NCI-H1436 treated with DMSO at 0.1 percent for 48 hours (cell line): ENCODE measurements around the gene HSD11B1.

ENCODE experiments used
- DNase-seq: peaks from one replicate; lab custom pipeline; 2025; lab: John Stamatoyannopoulos, UW

Gene HSD11B1

DNA sequence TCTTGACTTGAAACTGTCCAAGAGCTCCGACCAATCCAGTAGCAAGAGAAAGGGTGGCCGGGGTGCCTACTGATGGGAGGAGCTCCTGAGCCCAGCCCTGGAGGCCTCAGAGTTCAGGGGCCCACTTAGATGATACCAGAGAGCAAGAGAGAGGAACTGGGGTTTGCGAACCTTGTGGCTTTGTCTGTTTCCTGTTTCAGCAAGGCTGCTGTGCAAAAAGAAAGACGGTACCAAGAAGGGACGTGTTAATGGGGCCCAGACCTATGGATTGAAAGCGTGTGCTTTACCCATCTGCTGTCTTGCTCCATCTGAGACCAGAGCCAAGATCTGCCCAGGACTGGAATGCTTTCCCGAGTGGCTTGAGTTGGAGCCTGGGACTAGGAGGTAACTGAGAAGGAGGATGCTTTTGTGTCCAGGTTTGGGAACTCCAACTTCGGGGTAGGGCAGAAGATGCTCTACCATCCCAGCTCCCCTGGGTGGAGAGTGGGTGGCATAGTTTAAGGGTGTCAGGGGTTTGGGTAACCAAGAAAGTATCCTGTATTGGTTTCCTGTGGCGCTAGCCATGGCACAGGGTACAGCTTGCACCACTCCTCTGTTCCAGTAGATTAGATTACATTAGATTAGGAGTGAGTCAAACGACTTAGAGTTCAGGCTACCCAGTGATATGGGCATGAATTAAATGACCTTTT lies 51.4 kb downstream of the HSD11B1 start, which contains the start of gene TRAF3IP3:
Gene TRAF3IP3 (plus strand): TSS at position 128 of the 689 bp plus-strand sequence. CDS start 3,987 bp downstream, outside the sequence.
- DNase-seq, result no peak

DNA sequence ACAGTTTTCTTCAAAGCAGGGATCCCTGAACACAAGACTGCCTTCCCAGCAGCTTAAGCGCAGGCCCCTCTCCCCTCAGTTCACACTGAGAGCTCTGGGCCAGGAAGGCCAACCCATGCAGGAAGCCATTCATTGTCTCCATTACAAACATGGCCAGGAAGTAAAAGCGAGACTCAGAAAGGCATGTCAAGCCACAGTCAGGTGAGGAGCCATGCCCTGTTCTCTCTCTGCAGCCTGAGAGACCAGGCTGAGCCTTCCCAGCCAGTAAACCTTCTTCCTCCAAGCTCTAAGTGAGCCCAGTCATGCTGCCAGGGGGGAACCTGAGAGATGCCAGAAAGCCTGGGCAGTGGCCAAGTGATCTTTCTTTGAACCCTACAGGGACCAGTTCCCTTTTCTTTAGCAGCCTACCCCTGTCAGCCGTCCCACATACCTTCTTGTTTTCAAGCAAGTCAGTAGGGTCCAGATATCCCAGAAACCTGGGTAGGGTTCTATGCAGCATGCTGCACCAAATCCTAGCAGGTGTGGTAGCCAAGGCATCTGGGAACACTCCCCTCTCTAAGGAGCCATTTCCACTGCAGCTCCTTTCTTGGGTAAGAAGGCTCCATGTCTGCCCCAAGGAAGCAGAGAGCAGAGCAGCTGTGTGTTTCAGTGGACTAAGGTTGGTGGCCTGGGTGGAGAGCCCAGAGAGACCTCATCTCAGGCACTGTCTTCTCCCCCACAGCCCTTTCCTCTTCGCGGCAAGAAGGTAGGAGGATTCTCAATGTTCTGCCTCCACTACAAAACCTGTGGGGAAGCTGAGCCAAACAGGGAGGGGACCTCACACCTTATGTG lies 52.2 kb downstream of the HSD11B1 start:
- no peak for DNase-seq

DNA sequence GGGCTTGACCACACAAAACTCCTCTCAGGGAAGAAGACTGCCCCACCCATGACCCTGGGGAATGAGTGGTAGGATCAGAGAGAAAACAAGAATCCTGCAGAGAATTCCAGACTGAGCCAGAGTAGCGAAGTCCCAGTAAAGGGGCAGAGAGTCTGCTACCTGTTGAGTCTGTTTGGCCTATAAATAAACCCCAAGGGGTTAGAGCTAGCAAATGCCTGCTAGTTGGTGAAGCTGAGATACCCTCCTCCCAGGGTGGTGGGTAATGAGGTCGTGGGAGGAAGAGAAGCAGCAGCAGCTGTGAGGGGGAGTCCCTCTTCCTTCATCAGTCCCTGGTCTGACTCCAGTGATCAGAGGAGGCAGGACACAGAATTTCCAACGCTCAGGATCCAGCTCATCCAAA lies 53.8 kb downstream of the HSD11B1 start:
- no peak for DNase-seq

DNA sequence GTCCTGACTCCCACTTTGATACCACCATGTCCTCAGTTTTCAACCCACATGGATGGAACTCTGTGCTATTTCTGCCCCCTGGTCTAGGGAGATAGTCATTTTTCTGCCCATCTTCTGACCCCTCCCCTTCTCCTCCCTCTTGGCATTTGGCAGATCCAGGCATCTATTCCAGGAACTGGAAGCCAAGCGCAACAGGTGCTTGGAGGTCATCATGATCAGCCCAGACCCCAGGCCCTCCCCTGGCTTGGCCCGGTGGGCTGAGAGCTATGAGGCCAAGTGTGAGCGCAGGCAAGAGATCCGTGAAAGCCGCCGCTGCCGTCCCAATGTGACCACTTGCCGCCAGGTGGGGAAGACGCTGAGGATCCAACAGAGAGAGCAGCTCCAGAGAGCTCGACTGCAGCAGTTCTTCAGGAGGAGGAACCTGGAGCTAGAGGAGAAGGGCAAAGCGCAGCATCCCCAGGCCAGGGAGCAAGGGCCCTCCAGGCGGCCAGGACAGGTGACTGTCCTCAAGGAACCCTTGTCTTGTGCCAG lies 55.2 kb downstream of the HSD11B1 start:
- no peak for DNase-seq

DNA sequence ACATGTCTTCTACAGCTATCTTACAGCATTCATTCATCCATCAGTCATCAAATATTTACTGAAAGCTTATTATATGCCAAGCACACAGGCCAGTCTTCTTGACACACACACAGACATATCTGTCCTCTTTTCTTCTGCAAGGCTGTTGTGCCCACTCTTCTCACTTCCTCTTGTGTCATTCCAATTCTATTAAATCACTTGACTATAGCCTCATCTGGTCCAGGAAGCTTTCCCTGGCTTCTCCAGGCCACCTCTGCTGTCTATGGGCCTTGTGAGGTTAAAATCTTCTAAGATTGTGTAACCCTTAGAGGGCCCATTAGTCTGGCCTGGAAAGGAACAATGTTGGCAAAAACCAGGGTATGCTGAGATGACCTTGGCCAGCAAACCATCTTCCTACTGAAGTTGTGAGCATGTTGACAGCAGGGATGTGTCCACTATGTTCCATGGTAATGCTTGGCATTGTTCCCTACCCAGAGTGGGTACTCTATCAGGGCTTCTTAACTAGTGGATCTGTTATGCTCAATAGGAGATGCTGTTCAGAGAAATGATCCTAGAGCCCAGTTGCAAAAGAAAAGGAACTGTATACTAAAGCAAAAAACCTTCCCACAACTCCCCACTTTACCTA lies 56.5 kb downstream of the HSD11B1 start:
- no peak for DNase-seq

DNA sequence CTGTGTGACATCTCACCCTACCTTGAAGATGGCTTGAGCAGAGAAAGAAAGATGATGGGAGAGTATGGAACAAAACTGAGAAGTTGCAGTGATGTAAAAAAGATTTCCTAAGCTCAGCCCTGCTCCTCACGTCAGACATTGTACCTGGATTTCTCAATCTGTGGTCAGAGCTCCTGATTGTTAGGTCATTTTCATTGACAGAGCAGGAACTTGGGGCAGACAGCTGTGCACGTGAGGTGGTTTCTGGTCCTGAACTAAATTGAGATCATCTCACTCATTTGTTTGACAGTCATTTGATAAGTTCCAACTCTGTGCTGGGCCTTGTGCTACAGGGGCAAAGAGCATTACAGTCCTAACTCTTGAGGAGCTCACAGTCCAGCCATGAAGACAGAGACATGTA lies 61.4 kb downstream of the HSD11B1 start:
- DNase-seq, result no peak

DNA sequence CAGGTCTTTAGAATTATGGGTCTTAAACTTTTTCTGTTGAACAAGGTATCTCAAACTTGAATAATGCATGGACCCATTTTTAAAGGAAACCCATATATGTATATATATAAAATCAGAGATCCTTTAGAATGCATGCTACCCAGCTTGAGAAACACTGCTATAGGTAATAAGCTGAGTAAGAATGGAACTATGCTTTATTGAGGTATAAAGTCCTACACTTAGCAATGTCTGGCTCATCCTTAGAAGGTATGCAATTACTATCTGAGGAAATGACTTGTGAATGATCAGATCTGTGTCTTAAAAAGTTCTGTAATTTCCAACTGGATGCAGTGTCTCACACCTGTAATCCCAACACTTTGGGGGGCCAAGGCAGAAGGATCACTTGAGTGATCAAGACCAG lies 62.5 kb downstream of the HSD11B1 start:
- DNase-seq, result no peak

DNA sequence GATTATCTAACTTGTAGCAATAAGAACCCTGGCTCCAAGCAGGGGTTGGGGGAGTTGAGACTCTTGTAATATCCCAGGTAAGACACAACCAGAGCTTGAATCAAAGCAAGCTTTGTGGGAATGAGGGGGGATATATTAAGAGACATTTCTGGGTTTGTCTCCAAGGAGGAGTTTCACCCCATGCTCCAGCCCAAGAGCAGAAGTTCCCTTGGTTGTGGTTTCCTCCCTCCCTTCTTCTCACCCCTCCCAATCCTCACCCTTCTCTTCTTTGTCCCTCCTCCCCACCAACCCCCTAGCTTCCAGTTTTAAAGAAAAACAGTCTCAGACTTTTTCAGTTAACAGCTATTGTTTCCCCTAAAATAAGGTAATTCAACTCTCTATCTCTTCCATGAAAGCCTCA lies 63.1 kb downstream of the HSD11B1 start:
- no peak for DNase-seq

DNA sequence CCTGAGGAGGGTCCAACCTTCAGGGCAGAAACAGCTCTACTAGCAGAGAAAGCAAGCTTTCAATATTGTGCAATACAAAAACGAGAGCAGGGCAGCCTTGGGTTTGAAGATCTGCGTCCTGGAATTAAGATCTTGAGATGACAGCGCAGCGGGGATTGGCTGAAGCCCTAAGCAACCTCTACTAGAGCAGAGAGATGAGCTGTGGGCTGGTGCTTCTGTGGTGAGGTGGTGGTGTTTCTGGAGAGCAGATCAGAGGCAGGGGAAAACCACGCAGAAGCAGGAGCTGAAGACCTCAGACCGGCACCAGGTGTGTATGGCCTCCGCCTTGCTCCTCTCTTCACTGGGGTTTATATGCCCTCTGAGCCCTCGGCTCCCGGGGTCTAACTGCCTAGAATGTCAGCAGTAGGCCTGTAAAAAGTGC lies 63.7 kb downstream of the HSD11B1 start:
- DNase-seq, result no peak

DNA sequence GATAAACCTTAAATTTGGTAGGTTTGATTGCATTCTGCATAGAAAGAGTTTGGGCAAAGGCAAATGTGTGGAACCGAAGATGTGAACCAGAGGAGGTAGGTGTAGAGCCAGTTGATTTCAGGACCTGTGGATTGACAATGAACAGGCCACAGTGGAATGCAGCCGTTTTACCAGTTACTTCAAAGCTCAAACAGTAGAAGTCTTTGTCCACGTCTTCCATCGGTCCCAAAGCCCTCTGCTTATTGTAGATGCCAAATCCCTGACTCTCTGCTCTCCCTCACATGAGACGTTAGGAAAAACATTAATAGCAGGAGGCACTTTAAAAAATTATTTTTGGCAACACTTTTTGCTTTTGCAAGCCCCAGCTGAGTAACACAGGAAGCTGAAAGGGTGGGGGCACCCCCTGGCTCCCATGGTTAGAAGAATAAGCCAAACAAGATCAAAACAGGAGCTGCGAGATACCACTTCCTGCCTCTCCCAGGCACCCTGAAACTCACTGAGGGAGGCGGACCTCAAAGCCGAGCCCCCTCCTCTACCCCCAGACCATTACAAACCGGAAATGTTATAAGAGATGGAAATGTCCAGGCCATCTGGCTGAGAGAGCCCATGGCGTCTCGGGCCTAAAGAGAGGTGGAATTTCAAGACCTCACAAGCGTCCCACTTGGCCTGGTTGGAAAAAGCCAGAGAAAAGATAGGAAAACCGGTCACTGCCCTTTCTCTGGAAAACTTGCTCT lies 64.7 kb downstream of the HSD11B1 start:
- DNase-seq, result no peak

DNA sequence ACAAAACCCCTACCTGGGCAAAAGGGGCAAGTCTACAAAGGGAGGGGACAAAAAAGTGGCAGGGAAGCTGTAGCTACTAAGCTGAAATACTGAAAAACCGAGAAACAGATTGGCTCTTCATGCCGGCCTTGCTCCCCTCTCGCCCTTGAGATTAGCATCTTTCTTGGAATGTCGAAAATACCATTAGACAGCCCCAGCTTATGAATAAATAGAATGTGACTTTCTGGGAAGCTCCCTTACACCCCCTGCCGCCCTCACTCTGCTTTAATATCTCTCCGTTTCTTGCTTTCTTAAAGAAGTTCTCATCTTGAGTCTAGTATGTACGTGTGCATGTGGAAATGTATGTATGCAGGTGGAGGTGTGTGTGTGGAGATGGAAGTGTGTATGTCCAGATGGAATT lies 65.3 kb downstream of the HSD11B1 start:
- no peak for DNase-seq

DNA sequence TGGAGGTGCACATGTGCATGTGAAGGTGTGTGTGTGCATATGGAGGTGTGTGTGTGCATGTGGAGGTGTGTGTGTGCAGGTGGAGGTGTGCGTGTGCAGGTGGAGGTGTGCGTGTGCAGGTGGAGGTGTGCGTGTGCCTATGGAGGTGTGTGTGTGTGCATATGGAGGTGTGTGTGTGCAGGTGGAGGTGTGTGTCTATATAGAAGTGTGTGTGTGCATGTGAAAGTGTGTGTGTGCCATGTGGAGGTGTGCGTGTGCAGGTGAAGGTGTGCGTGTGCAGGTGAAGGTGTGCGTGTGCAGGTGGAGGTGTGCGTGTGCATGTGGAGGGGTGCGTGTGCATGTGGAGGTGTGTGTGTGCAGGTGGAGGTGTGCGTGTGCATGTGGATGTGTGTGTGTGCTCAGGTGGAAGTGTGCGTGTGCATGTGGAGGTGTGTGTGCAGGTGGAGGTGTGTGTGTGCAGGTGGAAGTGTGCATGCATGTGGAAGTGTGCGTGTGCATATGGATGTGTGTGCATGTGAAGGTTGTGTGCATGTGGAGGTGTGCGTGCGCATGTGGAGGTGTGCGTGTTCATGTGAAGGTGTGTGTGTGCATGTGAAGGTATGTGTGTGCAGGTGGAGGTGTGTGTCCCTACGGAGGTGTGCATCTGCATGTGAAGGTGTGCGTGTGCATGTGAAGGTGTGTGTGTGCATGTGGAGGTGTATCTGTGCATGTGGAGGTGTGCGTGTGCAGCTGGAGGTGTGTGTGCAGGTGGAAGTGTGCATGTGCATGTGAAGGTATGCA lies 66.2 kb downstream of the HSD11B1 start:
- DNase-seq, result no peak

DNA sequence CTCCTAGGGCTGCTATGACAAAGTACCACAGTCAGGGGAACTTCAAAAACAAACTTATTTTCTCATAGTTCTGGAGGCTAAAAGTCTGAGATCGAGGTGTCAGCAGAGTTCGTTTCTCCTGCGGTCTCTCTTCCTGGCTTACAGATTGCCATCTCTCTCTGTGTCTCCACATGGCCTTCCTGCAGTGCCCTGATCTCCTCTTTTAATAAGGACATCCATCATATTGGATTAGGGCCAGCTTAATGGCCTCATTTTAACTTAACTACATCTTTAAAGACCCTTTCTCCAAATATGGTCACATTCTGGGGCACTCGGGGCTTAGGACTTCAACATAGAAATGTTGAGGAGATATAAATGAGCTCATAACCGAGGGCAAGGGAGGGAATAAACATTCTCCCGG lies 67.5 kb downstream of the HSD11B1 start:
- DNase-seq, result no peak

DNA sequence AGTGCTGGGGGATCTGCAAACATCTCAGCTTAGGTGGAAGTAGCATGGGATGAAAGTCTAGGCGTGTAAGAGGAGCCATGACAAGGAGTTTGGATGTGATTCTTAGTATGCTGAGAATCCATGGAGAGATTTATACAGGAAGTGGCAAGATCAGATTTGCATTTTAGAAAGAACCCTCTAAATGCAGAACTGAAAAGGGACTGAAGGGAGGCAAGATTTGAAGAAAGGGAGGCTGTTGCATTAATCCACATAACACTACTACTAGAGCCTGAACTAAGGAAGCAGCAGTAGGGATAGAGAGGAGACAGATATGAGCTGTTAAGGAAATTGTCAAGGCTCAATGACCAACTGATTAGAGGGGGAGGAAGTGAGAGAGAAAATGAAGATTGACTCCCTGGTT lies 69.9 kb downstream of the HSD11B1 start:
- DNase-seq, result no peak

DNA sequence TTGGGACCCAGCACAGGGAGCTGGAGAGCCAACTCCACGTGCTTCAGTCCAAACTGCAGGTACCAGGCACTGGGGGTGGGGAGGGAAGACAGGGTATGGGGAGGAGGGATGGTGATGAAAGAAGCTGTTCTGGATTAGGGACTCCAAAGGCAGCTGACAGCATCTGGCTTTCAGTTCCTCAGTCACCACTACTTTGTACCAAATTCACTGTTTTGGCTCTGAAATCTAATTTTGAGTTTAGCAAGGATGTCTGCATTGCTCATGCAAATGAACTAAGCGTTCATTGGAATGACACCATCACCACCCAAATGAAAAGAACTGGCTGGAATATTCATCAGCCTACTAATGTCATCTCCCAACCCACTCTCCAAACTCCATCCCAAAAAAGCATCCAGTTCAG lies 71.0 kb downstream of the HSD11B1 start:
- no peak for DNase-seq

DNA sequence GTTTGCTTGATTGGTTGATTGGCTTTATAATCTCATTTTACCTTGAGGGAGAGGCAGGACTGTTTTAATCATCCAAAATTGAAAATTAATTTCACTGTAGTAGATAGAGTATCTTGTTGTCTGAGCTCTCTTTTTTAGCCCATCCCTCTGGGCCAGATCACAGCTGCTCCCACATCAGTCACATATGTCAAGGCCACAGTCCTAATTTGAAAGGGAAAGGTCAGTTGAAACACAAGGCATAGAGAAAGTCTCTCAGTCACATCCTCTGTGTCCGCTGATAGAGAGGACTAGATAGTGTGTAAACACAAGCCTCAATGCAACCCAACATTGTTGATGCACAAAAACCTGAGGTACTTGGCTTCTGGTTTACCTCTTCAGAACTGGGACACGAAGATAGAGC lies 72.9 kb downstream of the HSD11B1 start:
- no peak for DNase-seq

DNA sequence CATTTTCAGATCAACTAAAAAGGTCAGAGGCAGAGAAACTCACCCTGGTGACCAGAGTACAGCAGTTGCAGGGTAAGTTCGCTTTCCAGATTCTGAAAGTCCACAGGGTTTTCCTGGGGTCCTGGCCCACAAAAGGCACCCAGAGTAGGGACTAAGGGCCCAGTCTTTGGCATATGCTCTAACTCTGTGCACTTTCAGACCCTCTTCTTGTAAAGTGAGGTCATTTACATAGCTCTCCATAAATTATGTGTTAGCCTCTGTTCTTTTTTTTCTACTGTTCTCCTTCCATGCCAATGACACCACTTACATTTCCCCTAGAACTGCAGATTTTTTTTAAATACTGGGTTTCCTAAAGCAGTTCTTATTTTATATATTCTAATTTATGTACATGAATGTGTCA lies 73.5 kb downstream of the HSD11B1 start:
- DNase-seq, result no peak

DNA sequence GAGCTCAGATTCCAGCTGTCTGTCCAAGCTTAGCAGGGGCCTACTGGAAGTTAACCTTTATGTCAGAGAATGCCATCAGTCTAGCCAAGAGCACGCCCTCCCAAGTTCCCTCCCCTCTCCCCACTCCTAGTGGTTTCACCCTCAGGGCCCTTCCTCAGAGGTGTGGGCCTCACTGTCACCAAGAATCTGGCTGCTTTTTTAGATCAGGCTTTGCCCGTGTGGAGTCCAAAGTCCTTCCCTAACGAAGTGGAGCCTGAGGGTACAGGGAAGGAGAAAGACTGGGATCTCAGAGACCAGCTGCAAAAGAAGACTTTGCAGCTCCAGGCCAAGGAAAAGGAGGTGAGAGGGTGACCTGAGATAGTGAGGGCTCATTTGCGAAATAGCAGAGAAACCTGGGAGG lies 75.6 kb downstream of the HSD11B1 start:
- no peak for DNase-seq

DNA sequence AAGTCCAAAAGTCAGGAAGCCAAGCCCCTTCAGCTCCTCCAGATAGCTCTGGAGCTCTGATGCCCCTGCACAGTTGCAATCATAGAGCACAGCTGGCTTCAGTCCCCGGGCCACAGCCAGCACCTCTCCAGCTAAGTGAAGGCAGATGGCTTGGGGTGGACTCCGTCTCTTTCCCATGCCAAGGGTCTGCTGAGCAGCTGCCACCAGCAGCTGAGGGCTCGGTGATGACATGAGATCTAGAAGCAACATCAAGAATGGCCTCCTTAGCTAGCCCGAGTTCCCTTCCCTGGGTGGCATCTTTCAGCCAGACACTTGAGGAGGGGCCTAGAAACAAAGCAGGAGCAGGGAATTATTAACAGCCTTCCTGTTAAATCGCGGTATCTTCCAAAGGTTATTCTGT lies 78.7 kb downstream of the HSD11B1 start:
- DNase-seq, result no peak
